GM12874 (cell line): ENCODE results near the gene ACSF3.

Experiments
- CTCF ChIP-seq: IDR thresholded peaks from 2 replicates; pipeline ENCODE4 v1.5.1; 2011; ENCODE audit warnings: low read depth, mild to moderate bottlenecking, control low read depth, low read length, moderate library complexity; ENCODE audit not compliant: insufficient read depth

The ACSF3 gene

GRCh38 chr16:89063768-89064320, 29.8 kb upstream of the ACSF3 start:
- no peak for TF ChIP-seq CTCF

- 0 out of 2 replicates have a peak, but pooled peaks have one; percentile 3 for TF ChIP-seq CTCF
Measured at GRCh38 chr16:89064606-89065457, 28.8 kb upstream of the ACSF3 start.

- no peak for TF ChIP-seq CTCF
Measured at GRCh38 chr16:89065458-89065822, 28.2 kb upstream of the ACSF3 start.

- no peak for TF ChIP-seq CTCF
Measured at GRCh38 chr16:89066721-89067120, 26.9 kb upstream of the ACSF3 start.

GRCh38 chr16:89067677-89068443, 25.8 kb upstream of the ACSF3 start:
- no peak for TF ChIP-seq CTCF

- no peak for TF ChIP-seq CTCF
Measured at GRCh38 chr16:89069920-89070319, 23.7 kb upstream of the ACSF3 start.

GRCh38 chr16:89070590-89070989, 23.1 kb upstream of the ACSF3 start:
- no peak for TF ChIP-seq CTCF
